MM.1S (cell line): ENCODE data around the gene RS1.

Experiments used
- DNase-seq: peaks from one replicate; pipeline ENCODE4 v3.0.0-alpha.2; 2015
- H2AFZ ChIP-seq: fragments of 300-600 bp; sonication (generic); 2 replicates; pipeline ENCODE4 v1.6.0; 2016; ENCODE audit warnings: antibody characterized with exemption, low read length
- H3F3A ChIP-seq: fragments of 300-600 bp; sonication (generic); 2 replicates; pipeline ENCODE4 v1.6.1; 2016; ENCODE audit warnings: mild to moderate bottlenecking, antibody characterized with exemption, low read length, moderate library complexity, mixed read lengths; ENCODE audit not compliant: insufficient read depth
- H3K27ac ChIP-seq: fragments of 300-600 bp; sonication (generic); 2 replicates; pipeline ENCODE4 v1.5.1; 2016; ENCODE audit warnings: mild to moderate bottlenecking, low read length
- H3K27me3 ChIP-seq: fragments of 300-600 bp; sonication (generic); replicated peaks from 2 replicates; pipeline ENCODE4 v1.6.0; 2016; ENCODE audit warnings: low read length; ENCODE audit not compliant: insufficient read depth
- H3K36me3 ChIP-seq: fragments of 300-600 bp; sonication (generic); replicated peaks from 2 replicates; pipeline ENCODE4 v1.6.1; 2016; ENCODE audit warnings: mild to moderate bottlenecking, low read length, mixed read lengths; ENCODE audit not compliant: insufficient read depth
- H3K4me1 ChIP-seq: fragments of 300-600 bp; sonication (generic); 2 replicates; pipeline ENCODE4 v1.6.1; 2016; ENCODE audit warnings: low read length, mixed read lengths
- H3K4me2 ChIP-seq: fragments of 300-600 bp; sonication (generic); 2 replicates; pipeline ENCODE4 v1.6.0; 2016; ENCODE audit warnings: low read depth, low read length
- H3K4me3 ChIP-seq: fragments of 300-600 bp; sonication (generic); 2 replicates; pipeline ENCODE4 v1.5.1; 2016; ENCODE audit warnings: low read length, mixed read lengths
- H3K79me2 ChIP-seq: fragments of 300-600 bp; sonication (generic); 2 replicates; pipeline ENCODE4 v1.6.1; 2016; ENCODE audit warnings: mixed run types, low read length, mixed read lengths
- H3K9ac ChIP-seq: fragments of 300-600 bp; sonication (generic); 2 replicates; pipeline ENCODE4 v1.6.1; 2016; ENCODE audit warnings: low read length, mixed read lengths
- H3K9me2 ChIP-seq: fragments of 300-600 bp; sonication (generic); replicated peaks from 2 replicates; pipeline ENCODE4 v1.6.1; 2016; ENCODE audit warnings: mild to moderate bottlenecking, low read length, mixed read lengths; ENCODE audit not compliant: insufficient read depth
- H3K9me3 ChIP-seq: fragments of 300-600 bp; sonication (generic); replicated peaks from 2 replicates; pipeline ENCODE4 v1.6.1; 2016; ENCODE audit warnings: mild to moderate bottlenecking, low read length, mixed read lengths; ENCODE audit not compliant: insufficient read depth
- H4K20me1 ChIP-seq: fragments of 300-600 bp; sonication (generic); 2 replicates; pipeline ENCODE4 v1.6.1; 2016; ENCODE audit warnings: mild to moderate bottlenecking, low read length, moderate library complexity, mixed read lengths; ENCODE audit not compliant: insufficient read depth
- EZH2 ChIP-seq: fragments of 300-600 bp; sonication (generic); optimal IDR thresholded peaks from 2 replicates; pipeline ENCODE3; 2017; ENCODE audit warnings: low read depth, mild to moderate bottlenecking, antibody characterized with exemption, low read length, mixed read lengths
- EZH2phosphoT487 ChIP-seq: fragments of 300-600 bp; sonication (generic); IDR thresholded peaks from 2 replicates; pipeline ENCODE4 v1.6.1; 2018; ENCODE audit warnings: antibody characterized with exemption, low read length
- TF ChIP-seq, protein P1 (sequence below): fragments of 300-600 bp; sonication (generic); IDR thresholded peaks from 2 replicates; pipeline ENCODE4 v1.5.1; 2016; ENCODE audit warnings: antibody characterized with exemption, low read length, mixed read lengths

The RS1 gene

DNA sequence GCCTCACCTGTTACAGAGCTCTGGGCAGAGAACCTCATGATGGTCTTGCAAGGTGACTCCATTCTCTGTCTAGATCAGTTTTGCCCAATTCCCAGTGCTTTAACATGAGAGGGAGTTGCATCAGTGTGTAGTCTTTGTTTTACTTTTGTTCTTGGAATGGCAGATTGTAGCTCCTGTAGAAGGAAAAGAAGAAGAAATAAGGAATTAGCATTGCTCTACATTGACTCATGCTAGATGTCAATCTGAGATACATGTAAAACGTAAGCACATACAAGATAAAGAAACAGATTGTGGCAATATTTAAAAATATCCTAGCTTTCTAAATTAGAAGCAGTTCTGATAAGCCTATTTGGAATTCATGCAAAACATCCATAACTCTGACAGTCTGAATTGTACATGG lies 19.5 kb upstream of the RS1 start:
- Histone ChIP-seq H3K4me2 (no peak overlapping the region), H3K9me2 (no peaks in the 10 kb centered on the region), H3F3A (no peaks in the 10 kb centered on the region), H3K27me3 (no peaks in the 10 kb centered on the region), H3K9me3 (no peaks in the 10 kb centered on the region), H3K9ac (no peak overlapping the region), H3K4me1 (no peaks in the 10 kb centered on the region), H2AFZ (no peak overlapping the region), H3K4me3 (no peak overlapping the region), H3K79me2 (no peaks in the 10 kb centered on the region), H3K36me3 (no peaks in the 10 kb centered on the region), H4K20me1 (no peaks in the 10 kb centered on the region), H3K27ac (no peak overlapping the region)
- DNase-seq: no peak
- no peak for TF ChIP-seq EZH2phosphoT487
- no peak for TF ChIP-seq EZH2
- TF ChIP-seq, protein P1, sequence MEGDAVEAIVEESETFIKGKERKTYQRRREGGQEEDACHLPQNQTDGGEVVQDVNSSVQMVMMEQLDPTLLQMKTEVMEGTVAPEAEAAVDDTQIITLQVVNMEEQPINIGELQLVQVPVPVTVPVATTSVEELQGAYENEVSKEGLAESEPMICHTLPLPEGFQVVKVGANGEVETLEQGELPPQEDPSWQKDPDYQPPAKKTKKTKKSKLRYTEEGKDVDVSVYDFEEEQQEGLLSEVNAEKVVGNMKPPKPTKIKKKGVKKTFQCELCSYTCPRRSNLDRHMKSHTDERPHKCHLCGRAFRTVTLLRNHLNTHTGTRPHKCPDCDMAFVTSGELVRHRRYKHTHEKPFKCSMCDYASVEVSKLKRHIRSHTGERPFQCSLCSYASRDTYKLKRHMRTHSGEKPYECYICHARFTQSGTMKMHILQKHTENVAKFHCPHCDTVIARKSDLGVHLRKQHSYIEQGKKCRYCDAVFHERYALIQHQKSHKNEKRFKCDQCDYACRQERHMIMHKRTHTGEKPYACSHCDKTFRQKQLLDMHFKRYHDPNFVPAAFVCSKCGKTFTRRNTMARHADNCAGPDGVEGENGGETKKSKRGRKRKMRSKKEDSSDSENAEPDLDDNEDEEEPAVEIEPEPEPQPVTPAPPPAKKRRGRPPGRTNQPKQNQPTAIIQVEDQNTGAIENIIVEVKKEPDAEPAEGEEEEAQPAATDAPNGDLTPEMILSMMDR: no peak

GRCh38 chrX:18687856-18688495 lies 16.1 kb upstream of the RS1 start:
- no peak for TF ChIP-seq EZH2
- no peak for TF ChIP-seq EZH2phosphoT487
- TF ChIP-seq, protein P1: no peak
- no peaks in the 10 kb centered on the region for H3K27me3 ChIP-seq

GRCh38 chrX:18682979-18683387 lies 11.1 kb upstream of the RS1 start:
- DNase-seq: no peak
- H3K27me3 ChIP-seq: no peaks in the 10 kb centered on the region
- no peak overlapping the region for H3K4me2 ChIP-seq
- H3K4me3 ChIP-seq: no peak overlapping the region
- no peak overlapping the region for H3K27ac ChIP-seq
- no peaks in the 10 kb centered on the region for H3K36me3 ChIP-seq
- no peaks in the 10 kb centered on the region for H3K79me2 ChIP-seq
- H4K20me1 ChIP-seq: no peaks in the 10 kb centered on the region
- H3K9me2 ChIP-seq: no peaks in the 10 kb centered on the region
- H3K9ac ChIP-seq: no peak overlapping the region
- H3F3A ChIP-seq: no peaks in the 10 kb centered on the region
- TF ChIP-seq, protein P1: no peak
- TF ChIP-seq EZH2phosphoT487 (no peak), EZH2 (no peak)
- no peaks in the 10 kb centered on the region for H3K9me3 ChIP-seq
- no peaks in the 10 kb centered on the region for H3K4me1 ChIP-seq
- no peak overlapping the region for H2AFZ ChIP-seq

More at GRCh38 chrX:18687856-18688495, 16.1 kb upstream of the RS1 start:
- Histone ChIP-seq H3F3A (no peaks in the 10 kb centered on the region), H3K27ac (no peak overlapping the region), H3K9me3 (no peaks in the 10 kb centered on the region), H4K20me1 (no peaks in the 10 kb centered on the region), H3K79me2 (no peaks in the 10 kb centered on the region), H3K4me2 (no peak overlapping the region), H3K9ac (no peak overlapping the region), H3K36me3 (no peaks in the 10 kb centered on the region), H3K9me2 (no peaks in the 10 kb centered on the region), H2AFZ (no peak overlapping the region), H3K4me3 (no peak overlapping the region), H3K4me1 (no peaks in the 10 kb centered on the region)
- DNase-seq: no peak
